ENCODE measurements around the gene SLC16A10. TPM values are rescaled to one million over a fixed set of nuclear protein-coding genes. Genes with fewer than 3 reads are reported as not detected.

The SLC16A10 gene
- total RNA-seq, 1 donor from 2014 or later, result 4.1 TPM

GRCh38 chr6:111228094-111228493, 140.8 kb downstream of the SLC16A10 start:
- Mint-ChIP-seq H3K27me3 (ENCODE audit: unreplicated experiment) (peaks cover 2% of the 10 kb centered on the region), H3K9me3 (ENCODE audit: unreplicated experiment) (no peaks in the 10 kb centered on the region), H3K27ac (ENCODE audit: unreplicated experiment) (no peak overlapping the region), H3K36me3 (ENCODE audit: unreplicated experiment) (no peaks in the 10 kb centered on the region), H3K4me1 (ENCODE audit: low read depth, unreplicated experiment) (peaks cover 1% of the 10 kb centered on the region), H3K4me3 (ENCODE audit: unreplicated experiment) (no peak overlapping the region)
- no peak for DNase-seq
- no peak for TF ChIP-seq CTCF (IDR thresholded peaks at IDR 0.05; ENCODE audit: partially characterized antibody, unreplicated experiment)

GRCh38 chr6:111230351-111231089, 143.2 kb downstream of the SLC16A10 start:
- Mint-ChIP-seq H3K4me3 (ENCODE audit: unreplicated experiment) (no peak overlapping the region), H3K36me3 (ENCODE audit: unreplicated experiment) (no peaks in the 10 kb centered on the region)

GRCh38 chr6:111231090-111231459, 143.8 kb downstream of the SLC16A10 start:
- Mint-ChIP-seq H3K36me3 (ENCODE audit: unreplicated experiment) (no peaks in the 10 kb centered on the region), H3K27me3 (ENCODE audit: unreplicated experiment) (no peaks in the 10 kb centered on the region), H3K27ac (ENCODE audit: unreplicated experiment) (no peak overlapping the region), H3K9me3 (ENCODE audit: unreplicated experiment) (no peaks in the 10 kb centered on the region), H3K4me3 (ENCODE audit: unreplicated experiment) (no peak overlapping the region), H3K4me1 (ENCODE audit: low read depth, unreplicated experiment) (no peaks in the 10 kb centered on the region)
- no peak for DNase-seq
- no peak for TF ChIP-seq CTCF (IDR thresholded peaks at IDR 0.05; ENCODE audit: partially characterized antibody, unreplicated experiment)

More at GRCh38 chr6:111230351-111231089, 143.2 kb downstream of the SLC16A10 start:
- no peak for TF ChIP-seq CTCF (IDR thresholded peaks at IDR 0.05; ENCODE audit: partially characterized antibody, unreplicated experiment)
- Mint-ChIP-seq H3K4me1 (ENCODE audit: low read depth, unreplicated experiment) (no peaks in the 10 kb centered on the region), H3K27me3 (ENCODE audit: unreplicated experiment) (peaks cover 2% of the 10 kb centered on the region), H3K27ac (ENCODE audit: unreplicated experiment) (no peak overlapping the region), H3K9me3 (ENCODE audit: unreplicated experiment) (no peaks in the 10 kb centered on the region)
- DNase-seq, result no peak

- Mint-ChIP-seq H3K27ac (ENCODE audit: unreplicated experiment) (no peak overlapping the region), H3K4me3 (ENCODE audit: unreplicated experiment) (no peak overlapping the region), H3K36me3 (ENCODE audit: unreplicated experiment) (no peaks in the 10 kb centered on the region), H3K9me3 (ENCODE audit: unreplicated experiment) (no peaks in the 10 kb centered on the region), H3K27me3 (ENCODE audit: unreplicated experiment) (no peaks in the 10 kb centered on the region), H3K4me1 (ENCODE audit: low read depth, unreplicated experiment) (no peaks in the 10 kb centered on the region)
- TF ChIP-seq CTCF (IDR thresholded peaks at IDR 0.05; ENCODE audit: partially characterized antibody, unreplicated experiment), result no peak
- DNase-seq, result no peak
Observed at GRCh38 chr6:111237852-111238251, 150.5 kb downstream of the SLC16A10 start.

GRCh38 chr6:111238464-111239119, 151.3 kb downstream of the SLC16A10 start:
- Mint-ChIP-seq H3K4me1 (ENCODE audit: low read depth, unreplicated experiment) (no peaks in the 10 kb centered on the region), H3K36me3 (ENCODE audit: unreplicated experiment) (no peaks in the 10 kb centered on the region), H3K4me3 (ENCODE audit: unreplicated experiment) (no peak overlapping the region), H3K27me3 (ENCODE audit: unreplicated experiment) (no peaks in the 10 kb centered on the region), H3K9me3 (ENCODE audit: unreplicated experiment) (no peaks in the 10 kb centered on the region), H3K27ac (ENCODE audit: unreplicated experiment) (no peak overlapping the region)
- no peak for TF ChIP-seq CTCF (IDR thresholded peaks at IDR 0.05; ENCODE audit: partially characterized antibody, unreplicated experiment)
- no peak for DNase-seq
